CD4-positive, alpha-beta T cell treated with Interleukin-10 for 1 hour (primary cell): ENCODE data around the gene TPGS2.
"Not testable (repeated sequence)": the region's sequence is repeated elsewhere in the genome, so short reads cannot be mapped to it uniquely, and the experiment has no call there.

Experiments
- DNase-seq: peaks from one replicate; pipeline ENCODE4 v3.0.0-alpha.2; 2020

TPGS2 gene

GRCh38 chr18:36770315-36770946 lies 58.4 kb downstream of the TPGS2 start:
- DNase-seq = no peak

GRCh38 chr18:36769611-36770314 lies 59.0 kb downstream of the TPGS2 start:
- DNase-seq = no peak

- no peak for DNase-seq
Measured at GRCh38 chr18:36769172-36769571, 59.6 kb downstream of the TPGS2 start.

GRCh38 chr18:36766836-36767235 lies 62.0 kb downstream of the TPGS2 start:
- no peak for DNase-seq

GRCh38 chr18:36762965-36763364 lies 65.8 kb downstream of the TPGS2 start:
- DNase-seq = not testable (repeated sequence)

- DNase-seq = no peak
Measured at GRCh38 chr18:36762074-36762473, 66.7 kb downstream of the TPGS2 start.

- DNase-seq = no peak
Measured at GRCh38 chr18:36761186-36761698, 67.6 kb downstream of the TPGS2 start.

GRCh38 chr18:36760598-36760997 lies 68.2 kb downstream of the TPGS2 start:
- DNase-seq = no peak

- no peak for DNase-seq
Measured at GRCh38 chr18:36759167-36759776, 69.5 kb downstream of the TPGS2 start.

- DNase-seq = no peak
Measured at GRCh38 chr18:36758623-36759022, 70.2 kb downstream of the TPGS2 start.

GRCh38 chr18:36757991-36758390 lies 70.8 kb downstream of the TPGS2 start:
- no peak for DNase-seq

- no peak for DNase-seq
Measured at GRCh38 chr18:36757081-36757480, 71.7 kb downstream of the TPGS2 start.

- no peak for DNase-seq
Measured at GRCh38 chr18:36756242-36756641, 72.6 kb downstream of the TPGS2 start.

GRCh38 chr18:36752929-36753865 lies 75.6 kb downstream of the TPGS2 start:
- DNase-seq = no peak

GRCh38 chr18:36745219-36745975 lies 83.4 kb downstream of the TPGS2 start:
- no peak for DNase-seq

- no peak for DNase-seq
Measured at GRCh38 chr18:36744261-36744876, 84.4 kb downstream of the TPGS2 start.
